Endothelial cell of umbilical vein (primary cell): ENCODE measurements around the gene TMEM217.

Experiments
- FOS ChIP-seq: IDR thresholded peaks from 2 replicates; pipeline ENCODE4 v1.6.1; 2011; ENCODE audit warnings: mild to moderate bottlenecking, low read length, moderate library complexity, borderline replicate concordance; ENCODE audit not compliant: insufficient read depth
- TF ChIP-seq, protein P1 (sequence below), 2 donors: IDR thresholded peaks; 1 replicate in 1 of 2; 2 replicates in 1 of 2; pipeline ENCODE4 v1.5.1; 2011; ENCODE audit warnings: low read length in 2 of 2, mild to moderate bottlenecking in 2 of 2, moderate library complexity in 2 of 2, control low read depth in 1 of 2, inconsistent platforms in 1 of 2, low read depth in 1 of 2; ENCODE audit not compliant: insufficient read depth in 1 of 2; ENCODE audit errors: extremely low read depth in 1 of 2

DNA sequence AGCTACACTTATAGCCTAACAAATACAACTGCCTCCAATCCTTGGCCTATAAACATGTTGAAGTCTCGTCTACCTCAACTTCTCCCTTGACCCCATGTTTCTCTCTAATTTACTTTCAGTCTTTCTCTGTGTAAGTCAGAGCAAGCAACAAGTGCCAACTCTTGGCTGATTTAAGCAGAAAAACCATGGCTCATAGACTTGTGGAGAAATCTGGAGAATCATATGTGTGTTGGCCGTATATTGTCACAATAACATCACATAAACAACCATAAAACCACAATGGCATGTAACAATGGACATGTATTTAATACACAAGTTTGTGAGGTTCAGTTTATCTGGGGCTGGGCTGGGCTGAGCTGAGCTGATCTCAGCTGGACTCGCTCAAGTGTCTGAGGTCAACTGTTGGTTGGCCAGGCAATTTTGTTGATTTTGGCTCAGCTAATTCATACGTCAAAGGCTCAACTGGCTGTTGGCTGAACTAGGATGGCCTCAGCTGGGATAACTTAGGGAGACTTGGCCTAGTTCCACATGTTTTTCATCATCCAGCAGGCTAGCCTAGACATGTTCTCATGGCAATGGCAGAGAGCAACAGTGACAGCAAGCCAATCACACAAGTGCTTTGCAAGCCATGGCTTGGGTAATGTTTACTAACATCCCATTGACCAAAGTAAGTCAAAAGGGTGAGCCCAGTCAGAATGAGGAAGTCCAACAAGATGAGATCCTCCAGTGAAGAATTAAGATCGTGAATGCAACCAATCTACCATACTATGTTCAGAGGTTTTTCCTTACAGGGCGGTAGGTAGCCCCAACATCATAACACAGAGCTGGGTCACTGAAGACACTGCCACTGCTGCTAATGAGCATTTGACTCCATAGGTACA is 13.3 kb downstream of the TMEM217 start:
- no peak for TF ChIP-seq FOS
- TF ChIP-seq, protein P1, sequence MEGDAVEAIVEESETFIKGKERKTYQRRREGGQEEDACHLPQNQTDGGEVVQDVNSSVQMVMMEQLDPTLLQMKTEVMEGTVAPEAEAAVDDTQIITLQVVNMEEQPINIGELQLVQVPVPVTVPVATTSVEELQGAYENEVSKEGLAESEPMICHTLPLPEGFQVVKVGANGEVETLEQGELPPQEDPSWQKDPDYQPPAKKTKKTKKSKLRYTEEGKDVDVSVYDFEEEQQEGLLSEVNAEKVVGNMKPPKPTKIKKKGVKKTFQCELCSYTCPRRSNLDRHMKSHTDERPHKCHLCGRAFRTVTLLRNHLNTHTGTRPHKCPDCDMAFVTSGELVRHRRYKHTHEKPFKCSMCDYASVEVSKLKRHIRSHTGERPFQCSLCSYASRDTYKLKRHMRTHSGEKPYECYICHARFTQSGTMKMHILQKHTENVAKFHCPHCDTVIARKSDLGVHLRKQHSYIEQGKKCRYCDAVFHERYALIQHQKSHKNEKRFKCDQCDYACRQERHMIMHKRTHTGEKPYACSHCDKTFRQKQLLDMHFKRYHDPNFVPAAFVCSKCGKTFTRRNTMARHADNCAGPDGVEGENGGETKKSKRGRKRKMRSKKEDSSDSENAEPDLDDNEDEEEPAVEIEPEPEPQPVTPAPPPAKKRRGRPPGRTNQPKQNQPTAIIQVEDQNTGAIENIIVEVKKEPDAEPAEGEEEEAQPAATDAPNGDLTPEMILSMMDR (IDR thresholded peaks at IDR 0.05; ENCODE audit: extremely low read depth in 1 of 2, insufficient read depth in 1 of 2, low read depth in 1 of 2, low read length in 2 of 2) = no peak
